Measurements from ENCODE around the gene NR2C2.
"Not testable (repeated sequence)": the region's sequence is repeated elsewhere in the genome, so short reads cannot be mapped to it uniquely, and the experiment has no call there.

Gene NR2C2

GRCh38 chr3:14959359-14959943 is 12.1 kb downstream of the NR2C2 start:
- DNase-seq (ENCODE audit: low spot score) = no peak

GRCh38 chr3:14962762-14963161 is 15.4 kb downstream of the NR2C2 start:
- DNase-seq (ENCODE audit: low spot score) = no peak

GRCh38 chr3:14967285-14967684 is 19.9 kb downstream of the NR2C2 start:
- DNase-seq (ENCODE audit: low spot score) = no peak

GRCh38 chr3:14969671-14970070 is 22.3 kb downstream of the NR2C2 start:
- no peak for DNase-seq (ENCODE audit: low spot score)

GRCh38 chr3:14976317-14976716 is 28.9 kb downstream of the NR2C2 start:
- no peak for DNase-seq (ENCODE audit: low spot score)

GRCh38 chr3:14980689-14981088 is 33.3 kb downstream of the NR2C2 start:
- DNase-seq (ENCODE audit: low spot score) = no peak

- DNase-seq (ENCODE audit: low spot score) = no peak
Measured at GRCh38 chr3:14984581-14985113, 37.3 kb downstream of the NR2C2 start.

GRCh38 chr3:14988988-14989394 is 41.6 kb downstream of the NR2C2 start:
- no peak for DNase-seq (ENCODE audit: low spot score)

- peak; percentile 21 for DNase-seq (ENCODE audit: low spot score)
Measured at GRCh38 chr3:14989943-14990779, 42.8 kb downstream of the NR2C2 start.

GRCh38 chr3:14990780-14991148 is 43.4 kb downstream of the NR2C2 start:
- DNase-seq (ENCODE audit: low spot score) = no peak

- DNase-seq (ENCODE audit: low spot score) = no peak
Measured at GRCh38 chr3:14991151-14991742, 43.9 kb downstream of the NR2C2 start.

GRCh38 chr3:14991818-14992612 is 44.6 kb downstream of the NR2C2 start:
- DNase-seq (ENCODE audit: low spot score) = no peak

GRCh38 chr3:14997941-14998340 is 50.6 kb downstream of the NR2C2 start:
- no peak for DNase-seq (ENCODE audit: low spot score)

GRCh38 chr3:14999182-14999581 is 51.8 kb downstream of the NR2C2 start:
- not testable (repeated sequence) for DNase-seq (ENCODE audit: low spot score)

- DNase-seq (ENCODE audit: low spot score) = no peak
Measured at GRCh38 chr3:15007681-15008141, 60.3 kb downstream of the NR2C2 start.

- DNase-seq (ENCODE audit: low spot score) = no peak
Measured at GRCh38 chr3:15009167-15009566, 61.8 kb downstream of the NR2C2 start.

GRCh38 chr3:15010664-15011063 is 63.3 kb downstream of the NR2C2 start:
- DNase-seq (ENCODE audit: low spot score) = no peak

GRCh38 chr3:15011174-15011573 is 63.8 kb downstream of the NR2C2 start:
- no peak for DNase-seq (ENCODE audit: low spot score)

GRCh38 chr3:15014606-15015328 is 67.4 kb downstream of the NR2C2 start:
- DNase-seq (ENCODE audit: low spot score) = no peak

GRCh38 chr3:15015456-15015855 is 68.1 kb downstream of the NR2C2 start:
- DNase-seq (ENCODE audit: low spot score) = no peak

GRCh38 chr3:15017191-15017590 is 69.8 kb downstream of the NR2C2 start:
- DNase-seq (ENCODE audit: low spot score) = no peak
